Peyer's patch (tissue), 4 donors: ENCODE data around the gene BMPR1B.

ENCODE experiments used
- CTCF ChIP-seq, 6 experiments: fragments of 450-650 bp in 4 of 6; fragments of 200-600 bp in 2 of 6; sonication (generic) in 1 of 6; IDR thresholded peaks; one replicate each; pipeline ENCODE4 v1.5.1; 2017 to 2019; ENCODE audit warnings: antibody characterized with exemption in 6 of 6, mild to moderate bottlenecking in 3 of 6, moderate library complexity in 1 of 6
- POLR2A ChIP-seq, 2 donors: fragments of 450-650 bp; IDR thresholded peaks; one replicate each; pipeline ENCODE4 v1.5.1; 2017; ENCODE audit warnings: antibody characterized with exemption in 2 of 2, mild to moderate bottlenecking in 2 of 2, moderate library complexity in 2 of 2

DNA sequence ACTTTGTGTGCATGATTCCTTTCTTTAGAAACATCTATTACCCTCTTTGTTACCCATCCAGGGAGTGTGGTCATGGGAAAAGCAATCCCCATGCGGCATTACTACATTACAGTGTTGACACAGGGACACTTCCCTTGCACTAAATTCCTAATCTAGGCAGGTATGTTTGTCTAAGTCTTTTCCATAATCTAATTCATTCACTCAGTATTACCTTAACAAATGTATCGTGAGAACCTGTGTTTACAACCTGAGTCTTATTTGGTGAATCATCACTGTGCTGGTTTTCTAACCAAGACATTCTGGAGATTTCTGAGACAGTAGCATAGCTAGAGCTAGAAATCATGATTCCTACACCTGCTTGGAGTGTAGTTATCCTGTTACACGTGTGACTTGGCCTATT is 326.8 kb downstream of the BMPR1B start:
- no peak for TF ChIP-seq CTCF (IDR thresholded peaks at IDR 0.05)
- no peak for TF ChIP-seq POLR2A (IDR thresholded peaks at IDR 0.05)
